CD14-positive monocyte (primary cell): Measurements from ENCODE around the gene SCARB2. TPM values are rescaled to one million over a fixed set of nuclear protein-coding genes. Genes with fewer than 3 reads are reported as not detected.
A peak's percentile ranks its signal among the peaks of the same experiment; 100 is the strongest.

Source experiments
- DNase-seq, 3 donors: peaks; one replicate each; pipeline ENCODE4 v3.0.0-alpha.2; 2011 to 2022
- H2AFZ ChIP-seq: 2 replicates; pipeline ENCODE4 v1.6.0; 2012; ENCODE audit warnings: mild to moderate bottlenecking, low read depth, low read length, inconsistent platforms; ENCODE audit not compliant: insufficient read depth, poor library complexity, severe bottlenecking
- H3K27ac ChIP-seq, 2 donors: 1 replicate in 1 of 2; 2 replicates in 1 of 2; pipeline ENCODE4 v1.5.1; 2012 to 2013; ENCODE audit warnings: low read length in 2 of 2, control low read depth in 1 of 2, inconsistent platforms in 1 of 2, low read depth in 1 of 2, mild to moderate bottlenecking in 1 of 2
- H3K27me3 ChIP-seq, 2 donors: one replicate each; pipeline versions ENCODE4 v1.6.0 to v1.6.1; 2011 to 2013; ENCODE audit warnings: low read length in 2 of 2; ENCODE audit not compliant: control insufficient read depth in 2 of 2, insufficient read depth in 2 of 2
- H3K36me3 ChIP-seq, 2 donors: replicated peaks in 1 of 2; 1 replicate in 1 of 2; 2 replicates in 1 of 2; pipeline versions ENCODE4 v1.5.1 to v1.6.1; 2012 to 2013; ENCODE audit warnings: low read length in 2 of 2, control low read depth in 1 of 2, inconsistent platforms in 1 of 2, mild to moderate bottlenecking in 1 of 2; ENCODE audit not compliant: insufficient read depth in 2 of 2, control insufficient read depth in 1 of 2
- H3K4me1 ChIP-seq, 2 donors: 1 replicate in 1 of 2; 2 replicates in 1 of 2; pipeline versions ENCODE4 v1.5.1 to v1.6.1; 2012 to 2013; ENCODE audit warnings: low read length in 2 of 2, control low read depth in 1 of 2, inconsistent platforms in 1 of 2, mild to moderate bottlenecking in 1 of 2, moderate library complexity in 1 of 2; ENCODE audit not compliant: insufficient read depth in 2 of 2, control insufficient read depth in 1 of 2
- H3K4me2 ChIP-seq: replicated peaks from 2 replicates; pipeline ENCODE3; 2012; ENCODE audit warnings: low read length, moderate library complexity, mild to moderate bottlenecking; ENCODE audit not compliant: poor library complexity, severe bottlenecking; ENCODE audit errors: extremely low read depth
- H3K4me3 ChIP-seq, 3 experiments: fragments of 200-600 bp in 1 of 3; sonication (generic) in 1 of 3; replicated peaks in 1 of 3; 1 replicate in 2 of 3; 2 replicates in 1 of 3; pipeline ENCODE4 v1.5.1; 2011 to 2013; ENCODE audit warnings: low read length in 3 of 3, mild to moderate bottlenecking in 3 of 3, control low read depth in 2 of 3, low read depth in 2 of 3, inconsistent platforms in 1 of 3, moderate library complexity in 1 of 3
- H3K79me2 ChIP-seq: 2 replicates; pipeline ENCODE4 v1.6.0; 2012; ENCODE audit warnings: mild to moderate bottlenecking, control low read depth, inconsistent platforms, low read length, moderate library complexity; ENCODE audit not compliant: insufficient read depth
- H3K9ac ChIP-seq: 2 replicates; pipeline ENCODE4 v1.6.0; 2017; ENCODE audit warnings: low read length, mild to moderate bottlenecking; ENCODE audit not compliant: insufficient read depth, poor library complexity, severe bottlenecking
- H3K9me3 ChIP-seq, 2 donors: replicated peaks in 1 of 2; 1 replicate in 1 of 2; 2 replicates in 1 of 2; pipeline versions ENCODE4 v1.5.1 to v1.6.1; 2012 to 2013; ENCODE audit warnings: low read length in 2 of 2, control low read depth in 1 of 2; ENCODE audit not compliant: control insufficient read depth in 1 of 2, insufficient read depth in 1 of 2
- H4K20me1 ChIP-seq: 2 replicates; pipeline ENCODE4 v1.6.0; 2012; ENCODE audit warnings: mild to moderate bottlenecking, low read length, control low read depth, moderate library complexity; ENCODE audit not compliant: insufficient read depth
- H3K27ac Mint-ChIP-seq, 7 donors: one replicate each; pipeline ENCODE4 v1.8.0; 2020; ENCODE audit warnings: mild to moderate bottlenecking in 7 of 7, mixed read lengths in 7 of 7, moderate library complexity in 6 of 7, inconsistent platforms in 2 of 7
- H3K27me3 Mint-ChIP-seq, 3 donors: one replicate each; pipeline ENCODE4 v1.8.0; 2021 to 2022; ENCODE audit warnings: low read depth in 3 of 3, mild to moderate bottlenecking in 3 of 3, mixed read lengths in 3 of 3, moderate library complexity in 3 of 3, inconsistent platforms in 1 of 3
- H3K36me3 Mint-ChIP-seq, 2 donors: one replicate each; pipeline ENCODE4 v1.8.0; 2020; ENCODE audit warnings: mixed read lengths in 2 of 2, inconsistent platforms in 1 of 2, mild to moderate bottlenecking in 1 of 2
- H3K4me1 Mint-ChIP-seq: one replicate; pipeline ENCODE4 v1.8.0; 2020; ENCODE audit warnings: mild to moderate bottlenecking, mixed read lengths
- H3K4me3 Mint-ChIP-seq, 2 donors: one replicate each; pipeline ENCODE4 v1.8.0; 2020; ENCODE audit warnings: mild to moderate bottlenecking in 2 of 2, mixed read lengths in 2 of 2, moderate library complexity in 1 of 2
- H3K9me3 Mint-ChIP-seq, 7 donors: one replicate each; pipeline ENCODE4 v1.8.0; 2020 to 2022; ENCODE audit warnings: mixed read lengths in 7 of 7, mild to moderate bottlenecking in 6 of 7, moderate library complexity in 6 of 7, inconsistent platforms in 2 of 7
- WGBS: methylation state at CpG from one replicate; pipeline ENCODE4 v1.1.5; 2013; ENCODE audit warnings: missing lambda C conversion rate; ENCODE audit not compliant: insufficient coverage; 5-methylcytosine and 5-hydroxymethylcytosine counted together
- intact Hi-C, 2 donors: fragments of 100-400 bp; cut with micrococcal nuclease; formaldehyde crosslinking; loops; one replicate each; pipeline versions ENCODE4 v1.15.0 to v1.15.1; 2023
- polyA plus RNA-seq, 3 donors: library from polyadenylated mRNA; depleted of rRNA in 1 of 3; unstranded in 2 of 3; stranded (reverse) in 1 of 3; fragments of 300-500 nt in 2 of 3; fragments of >200 nt in 1 of 3; fragmentation: Illumina TruSeq in 2 of 3; gene quantifications; 1 replicate in 2 of 3; 2 replicates in 1 of 3; pipeline ENCODE4 v1.2.3, GENCODE V29; 2012 to 2021
- TF ChIP-seq, protein P1 (sequence below): fragments of 200-600 bp; IDR thresholded peaks from one replicate; pipeline ENCODE4 v1.8.0; 2022; ENCODE audit warnings: antibody characterized with exemption, mild to moderate bottlenecking

Gene SCARB2
- polyA plus RNA-seq, 3 donors: 36.8 to 73.0 (median 53.5) TPM

DNA sequence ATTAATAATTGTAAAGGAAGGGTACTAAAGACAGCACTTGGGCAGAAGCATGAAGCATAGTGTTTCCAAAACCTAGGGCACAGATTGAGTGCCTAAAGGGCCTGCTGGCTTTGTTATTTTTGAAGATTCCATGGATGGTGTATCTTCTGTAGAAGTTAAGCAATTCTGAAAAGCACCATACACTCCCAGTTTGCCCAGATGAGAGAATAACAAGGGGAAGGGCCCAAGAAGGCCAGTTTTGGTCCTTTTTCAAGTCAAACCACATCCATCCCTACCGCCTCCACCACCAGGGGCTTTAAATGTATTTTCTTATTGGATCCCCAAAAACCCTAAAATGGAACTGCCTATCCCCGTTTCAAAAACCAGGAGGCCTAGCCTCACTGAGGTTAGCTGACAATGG, 17.2 kb downstream of the SCARB2 start:
- H3K4me3 ChIP-seq: no peak overlapping the region
- H3K4me1 ChIP-seq: peaks cover 58 to 71% of the 10 kb centered on the region in 2 donors
- TF ChIP-seq, protein P1, sequence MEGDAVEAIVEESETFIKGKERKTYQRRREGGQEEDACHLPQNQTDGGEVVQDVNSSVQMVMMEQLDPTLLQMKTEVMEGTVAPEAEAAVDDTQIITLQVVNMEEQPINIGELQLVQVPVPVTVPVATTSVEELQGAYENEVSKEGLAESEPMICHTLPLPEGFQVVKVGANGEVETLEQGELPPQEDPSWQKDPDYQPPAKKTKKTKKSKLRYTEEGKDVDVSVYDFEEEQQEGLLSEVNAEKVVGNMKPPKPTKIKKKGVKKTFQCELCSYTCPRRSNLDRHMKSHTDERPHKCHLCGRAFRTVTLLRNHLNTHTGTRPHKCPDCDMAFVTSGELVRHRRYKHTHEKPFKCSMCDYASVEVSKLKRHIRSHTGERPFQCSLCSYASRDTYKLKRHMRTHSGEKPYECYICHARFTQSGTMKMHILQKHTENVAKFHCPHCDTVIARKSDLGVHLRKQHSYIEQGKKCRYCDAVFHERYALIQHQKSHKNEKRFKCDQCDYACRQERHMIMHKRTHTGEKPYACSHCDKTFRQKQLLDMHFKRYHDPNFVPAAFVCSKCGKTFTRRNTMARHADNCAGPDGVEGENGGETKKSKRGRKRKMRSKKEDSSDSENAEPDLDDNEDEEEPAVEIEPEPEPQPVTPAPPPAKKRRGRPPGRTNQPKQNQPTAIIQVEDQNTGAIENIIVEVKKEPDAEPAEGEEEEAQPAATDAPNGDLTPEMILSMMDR: no peak
- Mint-ChIP-seq H3K27me3 (no peaks in the 10 kb centered on the region), H3K4me3 (no peak overlapping the region), H3K36me3 (peaks cover 41 to 44% of the 10 kb centered on the region in 2 donors), H3K27ac (peak overlapping the region in 3 of 7 donors; percentile 44 to 73 (median 69)), H3K9me3 (peaks cover 0 to 3% (median 0%) of the 10 kb centered on the region in 7 donors), H3K4me1 (peaks cover 76% of the 10 kb centered on the region)
- peaks cover 99% of the 10 kb centered on the region for H4K20me1 ChIP-seq
- no peaks in the 10 kb centered on the region for H3K27me3 ChIP-seq
- intact Hi-C loops: no loop called here
- peaks cover 67% of the 10 kb centered on the region for H3K79me2 ChIP-seq
- peaks cover 24 to 44% of the 10 kb centered on the region in 2 donors for H3K36me3 ChIP-seq
- WGBS: 86% methylated on average over 1 of the region's 2 CpGs
- H3K27ac ChIP-seq: peak overlapping the region in 1 of 2 donors; percentile 3
- H3K9me3 ChIP-seq: no peaks in the 10 kb centered on the region
- no peak for DNase-seq
- H3K4me2 ChIP-seq: no peak overlapping the region
- no peak overlapping the region for H3K9ac ChIP-seq
- H2AFZ ChIP-seq: no peak overlapping the region

DNA sequence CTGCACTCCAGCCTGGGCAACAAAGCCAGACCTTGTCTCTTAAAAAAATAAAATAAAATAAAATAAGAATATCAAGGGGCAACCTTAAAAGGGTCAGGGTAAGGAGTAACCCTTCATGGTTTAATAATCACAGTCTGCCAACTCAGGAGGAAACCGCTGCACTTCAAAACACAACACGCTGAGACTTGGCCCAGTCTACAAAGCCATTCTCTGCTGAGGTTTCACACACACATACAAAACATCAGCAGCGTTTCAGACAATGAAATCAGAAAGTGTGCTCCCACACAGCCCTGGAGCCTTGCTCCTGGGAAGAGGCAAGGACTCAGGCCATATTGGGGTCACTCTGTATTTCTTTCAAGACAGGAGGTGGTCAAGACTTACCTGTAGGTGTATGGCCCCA, 18.3 kb downstream of the SCARB2 start:
- no peak overlapping the region for H3K4me3 Mint-ChIP-seq
- H4K20me1 ChIP-seq: peaks cover 94% of the 10 kb centered on the region
- no peaks in the 10 kb centered on the region for H3K27me3 ChIP-seq
- peaks cover 46 to 50% of the 10 kb centered on the region in 2 donors for H3K36me3 Mint-ChIP-seq
- H3K27ac ChIP-seq: peak overlapping the region in 1 of 2 donors; percentile 76
- no peak overlapping the region for H3K4me3 ChIP-seq
- H3K9me3 ChIP-seq: no peaks in the 10 kb centered on the region
- H3K79me2 ChIP-seq: peaks cover 58% of the 10 kb centered on the region
- peaks cover 50 to 62% of the 10 kb centered on the region in 2 donors for H3K4me1 ChIP-seq
- 97% methylated on average over 3 of the region's 3 CpGs for WGBS
- intact Hi-C loops: no loop called here
- H3K36me3 ChIP-seq: peaks cover 29 to 52% of the 10 kb centered on the region in 2 donors
- no peak overlapping the region for H2AFZ ChIP-seq
- no peak for DNase-seq
- peaks cover 66% of the 10 kb centered on the region for H3K4me1 Mint-ChIP-seq
- no peak overlapping the region for H3K9ac ChIP-seq
- no peaks in the 10 kb centered on the region for H3K27me3 Mint-ChIP-seq
- no peak overlapping the region for H3K4me2 ChIP-seq
- peaks cover 0 to 3% (median 0%) of the 10 kb centered on the region in 7 donors for H3K9me3 Mint-ChIP-seq
- peak overlapping the region in 6 of 7 donors; percentile 48 to 89 (median 72) for H3K27ac Mint-ChIP-seq
- TF ChIP-seq, protein P1: no peak
